Choroid plexus epithelial cell (primary cell): ENCODE data around the gene RPL19.
A peak's percentile ranks its signal among the peaks of the same experiment; 100 is the strongest.

Experiments
- DNase-seq: peaks from one replicate; pipeline ENCODE4 v3.0.0-alpha.2; 2010; ENCODE audit warnings: low read depth
- H3K4me3 ChIP-seq: 2 replicates; pipeline ENCODE4 v1.5.1; 2011; ENCODE audit warnings: low read depth, mild to moderate bottlenecking, control low read depth, low read length, moderate library complexity
- TF ChIP-seq, protein P1 (sequence below): conservative IDR thresholded peaks from 2 replicates; pipeline ENCODE4 v1.5.1; 2011; ENCODE audit warnings: low read depth, mild to moderate bottlenecking, control low read depth, inconsistent platforms, low read length, moderate library complexity

The RPL19 gene

DNA sequence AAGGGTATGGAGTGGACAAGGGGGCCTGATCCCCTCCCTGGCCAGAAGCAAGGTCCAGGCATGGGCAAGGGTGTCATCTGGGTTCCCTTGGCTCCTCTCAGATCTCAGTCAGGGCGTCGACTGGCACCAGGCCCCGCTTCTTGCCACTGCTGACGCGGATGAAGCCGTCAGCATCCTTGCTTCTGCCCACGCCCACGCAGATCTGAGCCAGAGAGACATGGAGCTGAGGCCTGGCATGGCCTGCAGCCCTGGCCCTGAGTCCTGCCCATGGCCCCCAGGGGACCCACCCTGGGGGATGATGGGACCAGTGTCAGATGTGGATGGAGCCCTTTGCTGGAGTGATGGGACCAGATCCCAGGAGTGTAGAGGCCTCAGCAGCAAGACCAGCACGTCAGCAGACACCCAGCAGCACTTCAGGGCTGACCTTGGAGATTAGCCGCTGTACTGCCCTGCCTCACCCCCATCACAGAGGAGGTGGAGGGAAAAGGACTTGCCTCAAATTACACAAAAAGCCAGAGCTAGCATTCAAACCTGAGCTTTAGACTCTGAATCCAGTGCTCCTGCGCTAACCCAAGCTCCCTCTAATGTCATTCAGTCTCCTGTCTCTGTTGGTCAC, 12.2 kb downstream of the RPL19 start:
- H3K4me3 ChIP-seq: no peak overlapping the region
- TF ChIP-seq, protein P1, sequence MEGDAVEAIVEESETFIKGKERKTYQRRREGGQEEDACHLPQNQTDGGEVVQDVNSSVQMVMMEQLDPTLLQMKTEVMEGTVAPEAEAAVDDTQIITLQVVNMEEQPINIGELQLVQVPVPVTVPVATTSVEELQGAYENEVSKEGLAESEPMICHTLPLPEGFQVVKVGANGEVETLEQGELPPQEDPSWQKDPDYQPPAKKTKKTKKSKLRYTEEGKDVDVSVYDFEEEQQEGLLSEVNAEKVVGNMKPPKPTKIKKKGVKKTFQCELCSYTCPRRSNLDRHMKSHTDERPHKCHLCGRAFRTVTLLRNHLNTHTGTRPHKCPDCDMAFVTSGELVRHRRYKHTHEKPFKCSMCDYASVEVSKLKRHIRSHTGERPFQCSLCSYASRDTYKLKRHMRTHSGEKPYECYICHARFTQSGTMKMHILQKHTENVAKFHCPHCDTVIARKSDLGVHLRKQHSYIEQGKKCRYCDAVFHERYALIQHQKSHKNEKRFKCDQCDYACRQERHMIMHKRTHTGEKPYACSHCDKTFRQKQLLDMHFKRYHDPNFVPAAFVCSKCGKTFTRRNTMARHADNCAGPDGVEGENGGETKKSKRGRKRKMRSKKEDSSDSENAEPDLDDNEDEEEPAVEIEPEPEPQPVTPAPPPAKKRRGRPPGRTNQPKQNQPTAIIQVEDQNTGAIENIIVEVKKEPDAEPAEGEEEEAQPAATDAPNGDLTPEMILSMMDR: no peak
- DNase-seq: no peak

DNA sequence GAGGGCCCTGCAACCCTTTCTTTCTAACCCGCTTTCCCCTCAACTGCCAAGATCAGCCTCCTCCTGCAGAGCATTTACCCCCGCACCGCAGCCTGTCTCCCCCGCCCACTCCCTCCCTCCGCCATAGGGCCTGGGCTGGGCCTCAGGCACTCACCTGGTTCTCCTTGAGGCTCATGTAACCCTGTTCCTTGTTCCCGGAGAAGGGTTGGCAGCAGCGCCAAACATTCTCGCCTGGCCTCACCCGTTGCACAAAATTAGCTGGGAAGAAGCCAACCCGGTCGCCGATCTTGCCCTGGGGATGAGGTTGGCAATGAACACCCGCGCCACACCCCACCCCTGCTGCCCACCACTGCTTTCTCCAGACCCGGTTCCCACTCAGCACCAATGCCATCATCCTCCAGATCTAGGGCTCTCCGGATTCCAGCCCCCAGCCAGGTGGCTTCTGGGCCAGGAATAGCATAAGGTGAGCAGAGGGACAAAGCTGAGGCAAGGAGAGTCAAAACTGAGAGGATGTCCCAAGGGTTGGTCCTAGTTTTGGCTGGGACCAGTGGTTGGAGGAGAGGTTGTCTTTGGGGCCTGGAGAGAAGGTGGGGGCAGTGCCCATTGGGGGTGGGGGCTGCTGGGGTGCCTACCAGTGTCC, 12.9 kb downstream of the RPL19 start:
- DNase-seq: no peak
- TF ChIP-seq, protein P1: no peak
- H3K4me3 ChIP-seq: no peak overlapping the region

DNA sequence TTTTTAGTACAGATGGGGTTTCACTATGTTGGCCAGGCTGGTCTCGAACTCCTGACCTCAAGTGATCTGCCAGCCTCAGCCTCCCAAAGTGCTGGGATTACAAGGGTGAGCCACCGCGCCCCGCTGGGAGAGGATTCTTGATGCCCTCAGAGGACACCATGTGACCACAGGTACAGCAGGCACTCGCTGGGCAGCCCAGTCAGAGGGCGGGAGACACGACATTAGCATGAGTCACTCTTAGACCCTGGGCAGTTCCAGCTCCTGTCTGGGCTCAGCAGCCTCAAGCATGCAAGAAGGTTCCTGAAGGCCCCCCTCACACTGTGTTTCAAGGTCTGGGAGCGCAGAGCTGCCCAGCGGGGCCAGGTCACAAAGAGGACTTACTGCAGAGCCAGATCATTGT, 13.8 kb downstream of the RPL19 start:
- TF ChIP-seq, protein P1: no peak
- DNase-seq: peak; percentile 45
- H3K4me3 ChIP-seq: no peak overlapping the region

DNA sequence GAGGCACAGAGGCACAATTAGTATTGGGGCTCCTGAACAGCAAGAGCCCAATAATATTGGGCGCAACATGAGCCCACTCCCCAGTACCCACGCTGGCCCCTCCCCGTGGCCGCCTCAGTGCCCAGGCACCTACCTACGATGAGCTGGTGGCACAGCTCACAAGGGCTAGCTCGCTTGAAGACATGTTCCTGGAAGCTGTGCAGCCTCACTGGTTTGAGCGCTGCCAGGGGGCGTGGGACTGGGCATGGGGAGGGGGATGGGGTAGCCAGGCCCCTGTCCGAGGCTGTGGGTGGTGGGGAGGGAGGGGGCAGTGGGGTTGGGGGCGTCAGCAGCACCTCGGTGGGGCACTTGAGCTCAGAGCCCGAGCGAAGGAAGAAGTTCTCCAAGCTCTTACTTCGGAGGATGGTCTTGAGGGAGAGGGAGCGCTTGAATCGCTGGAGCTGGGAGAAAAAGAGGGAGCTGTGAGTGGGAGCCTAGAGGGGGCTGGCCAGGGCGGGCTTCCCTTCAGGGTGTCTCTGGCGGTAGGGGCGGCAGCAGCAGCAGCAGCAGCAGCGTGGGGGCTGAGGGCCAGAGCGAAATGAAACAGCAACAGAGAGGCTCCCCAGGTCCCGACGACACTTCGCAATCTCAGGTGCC, 17.8 kb downstream of the RPL19 start:
- H3K4me3 ChIP-seq: no peak overlapping the region
- no peak for DNase-seq
- TF ChIP-seq, protein P1: no peak

DNA sequence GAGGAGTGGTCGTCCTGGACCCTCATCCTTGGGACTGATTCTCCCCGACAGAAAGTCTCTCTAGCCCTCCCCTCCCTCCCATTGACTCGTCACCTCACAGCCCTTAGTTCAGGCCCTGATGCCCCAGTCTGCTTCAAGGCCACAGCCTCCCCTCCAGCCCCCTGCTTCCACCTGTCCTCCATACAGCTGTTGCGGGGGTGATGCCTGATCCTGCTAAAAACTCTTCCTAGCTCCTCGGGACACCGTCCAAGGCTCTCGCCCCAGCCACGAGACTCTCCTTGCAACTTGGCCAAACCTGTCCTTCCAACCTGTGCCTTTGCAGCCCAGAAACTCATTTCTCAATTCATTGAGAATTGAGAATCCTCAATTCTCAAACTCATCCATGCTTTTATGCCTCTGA, 18.8 kb downstream of the RPL19 start:
- TF ChIP-seq, protein P1: no peak
- no peak overlapping the region for H3K4me3 ChIP-seq
- DNase-seq: no peak

DNA sequence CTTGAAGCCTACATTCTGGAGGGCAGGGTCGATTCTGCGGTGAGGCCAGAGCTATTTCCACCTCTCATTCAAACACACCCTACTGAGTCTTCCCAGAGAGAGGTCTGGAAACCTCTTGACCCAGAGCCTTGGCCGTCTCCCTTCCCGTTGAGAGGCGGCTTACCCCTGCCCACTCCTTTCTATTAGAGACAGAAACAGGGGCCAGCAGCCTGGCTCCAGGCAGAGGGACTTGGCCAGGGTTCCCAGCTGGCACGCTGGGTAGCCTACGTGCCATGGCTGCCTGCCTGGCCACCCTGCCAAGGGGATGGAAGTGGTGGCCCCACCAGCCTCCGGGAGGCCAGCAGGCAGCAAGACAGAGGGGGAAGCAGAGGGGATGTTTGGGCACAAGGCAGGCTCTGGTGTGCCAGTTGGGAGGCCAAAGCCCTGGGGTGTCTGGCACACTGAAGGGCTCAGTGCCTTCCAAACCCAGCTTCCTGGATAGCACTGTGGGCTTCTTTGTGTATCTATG, 19.6 kb downstream of the RPL19 start:
- DNase-seq: no peak
- no peak overlapping the region for H3K4me3 ChIP-seq
- TF ChIP-seq, protein P1: no peak

DNA sequence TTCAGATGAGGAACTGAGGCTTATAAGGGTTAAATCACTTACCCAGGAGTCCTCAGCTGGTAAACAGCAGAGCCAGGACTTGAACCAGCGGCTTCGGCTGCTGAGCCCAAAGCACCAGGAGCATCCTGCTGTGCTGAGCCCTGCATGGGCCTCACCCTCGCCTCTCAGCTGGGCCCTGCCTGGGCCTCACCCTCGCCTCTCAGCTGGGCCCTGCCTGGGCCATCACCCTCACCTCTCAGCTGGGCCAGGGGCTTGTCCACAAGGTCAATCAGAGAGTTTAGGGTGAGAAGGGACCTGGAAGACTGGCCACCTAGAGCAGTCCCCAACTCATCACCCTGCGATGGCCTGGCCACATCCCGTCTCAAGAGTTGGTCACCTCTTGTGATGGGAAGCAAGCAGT, 21.5 kb downstream of the RPL19 start:
- TF ChIP-seq, protein P1: no peak
- H3K4me3 ChIP-seq: no peak overlapping the region

More for the DNA sequence above, 21.5 kb downstream of the RPL19 start:
- no peak for DNase-seq
